NCI-H2171 treated with DMSO at 0.1 percent for 48 hours (cell line): ENCODE results near the gene LOXHD1.

Source experiments
- DNase-seq: peaks from one replicate; lab custom pipeline; 2025; lab: John Stamatoyannopoulos, UW

Gene LOXHD1

GRCh38 chr18:46657115-46657955, at the start of gene LOXHD1:
TSS of gene LOXHD1 (minus strand) at chr18:46657220. CDS start at chr18:46657033, 187 bp downstream.
- DNase-seq = no peak

- DNase-seq = no peak
These were observed 48.5 kb upstream of the LOXHD1 start for GRCh38 chr18:46705521-46705920.

GRCh38 chr18:46704816-46705215, 47.8 kb upstream of the LOXHD1 start:
- DNase-seq = no peak

GRCh38 chr18:46704189-46704588, 47.2 kb upstream of the LOXHD1 start:
- DNase-seq = no peak

- DNase-seq = no peak
These were observed 45.5 kb upstream of the LOXHD1 start for GRCh38 chr18:46702471-46702870.

GRCh38 chr18:46700066-46700824, 43.2 kb upstream of the LOXHD1 start:
- peak; percentile 52 for DNase-seq

GRCh38 chr18:46696702-46697101, 39.7 kb upstream of the LOXHD1 start:
- no peak for DNase-seq

- no peak for DNase-seq
These were observed 39.2 kb upstream of the LOXHD1 start for GRCh38 chr18:46696268-46696667.

GRCh38 chr18:46693996-46694395, 37.0 kb upstream of the LOXHD1 start:
- DNase-seq = no peak

- no peak for DNase-seq
These were observed 32.0 kb upstream of the LOXHD1 start for GRCh38 chr18:46688853-46689525.

- no peak for DNase-seq
These were observed 29.2 kb upstream of the LOXHD1 start for GRCh38 chr18:46686186-46686585.

- DNase-seq = no peak
These were observed 26.2 kb upstream of the LOXHD1 start for GRCh38 chr18:46683252-46683651.

GRCh38 chr18:46680784-46681695, 24.0 kb upstream of the LOXHD1 start:
- no peak for DNase-seq

- DNase-seq = no peak
These were observed 23.0 kb upstream of the LOXHD1 start for GRCh38 chr18:46679846-46680598.

GRCh38 chr18:46678785-46679399, 21.9 kb upstream of the LOXHD1 start:
- DNase-seq = no peak

- no peak for DNase-seq
These were observed 21.0 kb upstream of the LOXHD1 start for GRCh38 chr18:46678041-46678440.

GRCh38 chr18:46677611-46678010, 20.6 kb upstream of the LOXHD1 start:
- no peak for DNase-seq

- no peak for DNase-seq
These were observed 19.3 kb upstream of the LOXHD1 start for GRCh38 chr18:46676182-46676835.

GRCh38 chr18:46675112-46675511, 18.1 kb upstream of the LOXHD1 start:
- no peak for DNase-seq
